HG03432 (cell line): Measurements from ENCODE around the gene SEC11A.

Source experiments
- ATAC-seq: cut with Tn5 transposase; IDR thresholded peaks from one replicate; pipeline ENCODE4 v1.9.1; 2021; ENCODE audit warnings: mild to moderate bottlenecking, moderate library complexity; ENCODE audit not compliant: unreplicated experiment

Gene SEC11A

DNA sequence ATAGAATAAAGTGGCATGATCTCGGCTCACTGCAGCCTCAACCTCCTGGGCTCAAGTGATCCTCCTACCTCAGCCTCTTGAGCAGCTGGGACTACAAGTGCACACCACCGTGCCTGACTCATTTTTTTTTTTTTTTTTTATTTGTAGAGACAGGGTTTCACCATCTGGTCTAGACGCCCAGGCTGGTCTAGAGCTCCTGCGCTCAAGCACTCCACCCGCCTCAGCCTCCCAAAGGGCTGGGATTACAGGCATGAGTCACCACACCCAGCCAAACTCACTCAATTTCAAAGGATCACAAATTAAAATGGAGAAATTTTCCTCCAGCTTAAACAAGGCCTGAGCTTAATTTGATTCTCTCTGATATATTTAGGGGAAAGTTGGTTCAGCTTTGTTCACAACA lies 30.6 kb downstream of the SEC11A start:
- no peak for ATAC-seq

DNA sequence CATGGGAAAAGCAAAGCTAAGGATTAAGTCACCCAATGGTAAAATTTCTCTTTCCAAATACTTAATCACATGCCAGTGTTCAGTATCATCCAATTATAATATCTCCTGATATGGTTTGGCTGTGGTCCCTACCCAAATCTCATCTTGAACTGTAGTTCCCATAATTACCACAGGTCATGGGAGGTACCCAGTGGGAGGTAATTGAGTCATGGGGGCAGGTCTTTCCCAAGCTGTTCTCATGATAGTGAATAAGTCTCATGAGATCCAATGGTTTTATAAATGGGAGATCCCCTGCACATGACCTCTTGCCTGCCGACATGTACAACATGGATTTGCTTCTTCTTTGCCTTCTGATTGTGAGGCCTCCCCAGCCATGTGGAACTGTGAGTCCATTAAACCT lies 31.8 kb downstream of the SEC11A start:
- no peak for ATAC-seq

- ATAC-seq, result peak; percentile 79
Measured at GRCh38 chr15:84681831-84682230, 34.1 kb downstream of the SEC11A start.

DNA sequence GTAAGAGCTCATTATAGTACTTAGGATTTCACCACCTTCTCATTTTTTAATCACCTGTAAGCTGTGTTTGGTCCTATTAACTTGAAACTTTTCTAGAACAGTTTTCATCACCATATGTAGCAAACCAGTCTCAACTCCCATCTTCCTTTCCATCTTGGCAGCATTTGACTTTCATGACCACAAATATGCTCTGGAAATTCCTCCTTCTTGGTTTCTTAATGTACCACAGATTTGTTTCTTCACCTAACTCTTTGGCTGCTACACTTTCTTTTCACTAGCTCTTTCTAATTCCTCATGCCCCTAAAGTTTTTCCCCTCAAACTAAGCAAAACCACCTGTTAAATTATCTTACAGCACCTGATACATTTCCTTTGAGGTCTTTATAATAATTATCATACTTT lies 44.7 kb downstream of the SEC11A start:
- no peak for ATAC-seq

DNA sequence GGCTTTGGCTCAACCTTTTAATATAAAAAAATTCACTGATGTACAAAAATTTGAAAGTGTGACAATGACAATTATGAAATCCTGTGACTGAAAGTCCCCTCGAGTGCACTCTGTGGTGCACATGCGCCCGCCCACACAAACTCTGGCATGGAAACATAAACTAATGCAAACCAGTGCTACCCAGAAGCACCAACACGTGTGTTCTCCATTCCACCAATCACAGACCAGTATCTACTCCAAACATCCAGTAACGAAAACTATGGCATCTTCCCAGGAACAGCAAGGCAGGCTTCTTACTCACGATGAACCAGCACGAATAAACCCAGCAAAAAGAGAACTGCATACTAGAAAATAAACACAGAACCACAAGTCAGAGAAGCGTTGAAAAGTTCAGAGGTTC lies 46.2 kb downstream of the SEC11A start:
- ATAC-seq, result no peak

DNA sequence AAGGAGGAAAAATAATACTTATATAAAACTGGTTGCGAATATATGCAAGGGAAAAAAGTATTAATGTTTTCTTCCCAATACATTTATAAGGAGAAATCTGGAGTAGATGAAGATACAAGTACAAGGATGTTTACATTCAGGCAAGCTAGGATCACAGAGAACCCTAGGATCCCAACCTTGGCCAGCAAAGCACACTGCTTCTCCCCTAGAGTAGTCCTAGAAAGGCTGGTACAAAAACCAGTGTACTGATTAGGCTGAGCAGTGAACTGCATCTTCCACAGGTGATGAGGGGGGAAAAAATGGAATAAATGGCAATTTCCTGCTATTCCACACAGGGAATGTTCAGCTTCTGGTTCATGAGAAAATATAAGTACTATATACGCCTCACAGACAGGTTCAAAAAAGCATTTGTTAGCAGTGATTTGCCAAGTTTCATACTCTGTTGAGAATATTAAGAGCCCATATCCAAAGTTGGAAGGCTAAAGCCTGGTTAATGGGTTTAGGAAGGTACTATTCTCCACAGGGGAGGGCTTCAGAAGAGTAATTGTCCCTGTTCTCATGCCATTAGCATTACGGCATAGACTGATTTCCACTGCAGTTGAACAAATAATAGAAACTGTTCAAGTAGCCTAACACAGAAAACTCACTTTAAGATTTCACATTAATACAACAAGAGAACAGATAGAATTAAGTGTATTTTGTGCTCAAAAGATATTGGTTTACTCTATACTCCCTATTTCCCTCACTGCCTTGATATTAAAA lies 47.5 kb downstream of the SEC11A start:
- ATAC-seq, result no peak

DNA sequence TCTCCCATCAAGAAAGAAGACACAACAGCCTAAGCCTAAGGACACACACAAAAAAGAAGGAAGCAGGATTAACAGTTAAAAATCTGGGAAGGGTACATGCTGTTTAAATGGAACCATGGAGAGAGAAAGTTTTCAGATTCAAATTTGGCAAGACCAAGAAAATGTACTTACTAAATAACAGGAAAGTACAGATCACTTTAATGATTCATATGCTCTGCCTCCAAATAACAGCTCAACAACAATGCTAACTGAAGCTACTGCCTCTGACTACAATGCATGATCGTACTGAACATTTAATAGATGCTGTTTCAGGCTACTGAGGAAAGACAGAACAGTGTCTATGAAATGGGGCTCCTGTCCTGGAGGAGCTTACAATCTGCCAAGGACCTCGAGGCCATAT lies 49.6 kb downstream of the SEC11A start:
- no peak for ATAC-seq

DNA sequence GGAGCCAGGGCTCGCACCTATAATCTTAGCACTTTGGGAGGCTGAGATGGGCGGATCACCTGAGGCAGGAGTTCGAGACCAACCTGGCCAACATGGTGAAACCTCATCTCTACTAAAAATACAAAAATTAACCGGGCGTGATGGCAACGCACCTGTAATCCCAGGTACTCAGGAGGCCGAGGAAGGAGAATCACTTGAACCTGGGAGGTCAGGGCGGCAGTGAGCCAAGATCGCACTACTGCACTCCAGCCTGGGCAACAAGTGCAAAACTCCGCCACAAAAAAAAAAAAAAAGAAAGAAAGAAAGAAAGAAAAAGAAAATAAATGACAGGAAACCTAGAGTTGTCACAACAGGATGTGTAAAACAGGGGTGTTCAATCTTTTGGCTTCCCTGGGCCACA lies 54.9 kb downstream of the SEC11A start:
- no peak for ATAC-seq

DNA sequence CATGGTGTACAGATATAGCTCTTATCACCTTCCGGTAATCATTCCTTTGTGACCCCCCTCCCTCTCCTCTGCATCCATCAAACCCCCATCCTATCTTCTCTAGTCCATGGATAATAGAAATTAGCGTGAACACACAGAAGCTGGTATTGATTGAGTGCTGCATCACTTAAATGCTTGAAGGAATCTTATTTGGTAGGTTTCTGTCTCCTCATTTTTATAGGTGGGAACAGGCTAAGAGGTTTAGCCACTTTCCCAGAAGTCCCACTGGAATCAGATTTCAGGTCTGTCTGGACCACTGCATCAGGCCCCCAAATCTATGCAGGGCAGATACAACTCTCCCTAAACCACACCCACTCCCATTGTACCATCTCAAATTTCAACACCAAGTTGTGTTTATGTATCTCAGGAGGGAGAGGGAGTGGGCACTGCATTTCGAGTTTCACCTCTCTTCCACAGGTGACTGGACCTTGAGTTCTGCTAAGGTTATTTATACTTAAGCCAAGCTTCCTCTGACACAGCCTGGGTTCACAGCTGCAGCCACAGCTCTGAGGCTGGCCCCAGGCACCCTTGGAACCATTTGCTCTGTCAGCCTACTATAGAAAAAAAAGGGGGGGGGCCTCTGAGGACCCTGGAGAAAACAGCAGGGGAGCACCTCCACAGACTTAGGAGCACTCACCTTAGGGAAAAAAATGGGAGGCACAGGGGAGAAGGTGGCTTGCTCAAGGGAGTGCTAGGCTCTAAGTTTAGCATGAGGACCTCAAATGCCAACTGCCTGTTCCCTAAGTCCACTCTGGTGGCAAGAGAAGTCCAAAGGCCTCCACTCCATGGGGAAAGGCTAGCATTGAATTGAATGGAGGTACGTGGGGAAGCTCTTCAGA lies 55.8 kb downstream of the SEC11A start:
- no peak for ATAC-seq

GRCh38 chr15:84658788-84659411 lies 57.0 kb downstream of the SEC11A start:
- ATAC-seq, result no peak

DNA sequence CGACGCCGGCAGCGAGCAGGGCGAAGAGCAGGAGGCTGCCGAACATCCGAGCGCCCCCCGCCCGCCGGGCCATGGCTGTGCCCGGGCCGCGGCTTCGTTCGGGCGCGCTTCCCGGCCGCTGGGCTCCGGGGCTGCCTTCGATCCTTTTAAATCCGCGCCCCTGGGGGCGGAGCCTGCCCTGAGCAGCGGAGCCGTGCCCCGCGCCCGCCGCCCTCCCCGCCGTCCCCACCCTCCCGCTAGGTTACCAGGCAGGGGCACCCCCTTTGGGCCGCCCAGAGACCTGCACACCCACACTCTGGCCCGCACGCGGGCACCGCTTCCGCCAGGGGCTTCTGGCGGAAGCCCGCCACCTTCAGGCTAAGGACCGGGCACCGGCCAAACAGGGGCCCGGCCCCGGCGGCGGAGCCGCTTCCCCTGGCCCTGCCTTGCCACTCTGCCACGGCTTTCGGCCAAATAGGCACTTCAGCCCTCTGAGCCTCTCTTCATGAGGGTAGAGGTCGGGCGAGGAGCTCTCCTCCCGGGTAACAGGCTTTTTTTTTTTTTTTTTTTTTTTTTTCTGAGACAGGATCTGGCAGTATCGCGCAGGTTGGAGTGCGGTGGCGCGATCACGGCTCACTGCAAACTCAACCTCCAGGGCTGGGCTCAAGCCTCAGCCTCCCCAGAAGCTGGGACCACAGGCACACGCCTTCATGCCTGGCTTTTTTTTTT lies 57.7 kb downstream of the SEC11A start, which contains the start of gene NMB:
Gene NMB (minus strand): TSS at position 120 of the 708 bp plus-strand sequence. CDS start 47 bp downstream, at position 73.
- peak; percentile 68 for ATAC-seq

GRCh38 chr15:84657748-84658079 lies 58.2 kb downstream of the SEC11A start:
- ATAC-seq, result no peak

GRCh38 chr15:84656972-84657371 lies 59.0 kb downstream of the SEC11A start:
- ATAC-seq, result no peak

GRCh38 chr15:84654689-84655453 lies 61.1 kb downstream of the SEC11A start:
- peak; percentile 36 for ATAC-seq

GRCh38 chr15:84653910-84654688 lies 61.8 kb downstream of the SEC11A start, which contains the start of gene WDR73:
TSS of gene WDR73 (minus strand) at chr15:84654283. CDS start at chr15:84654274, 9 bp downstream.
- ATAC-seq, result peak; percentile 85

DNA sequence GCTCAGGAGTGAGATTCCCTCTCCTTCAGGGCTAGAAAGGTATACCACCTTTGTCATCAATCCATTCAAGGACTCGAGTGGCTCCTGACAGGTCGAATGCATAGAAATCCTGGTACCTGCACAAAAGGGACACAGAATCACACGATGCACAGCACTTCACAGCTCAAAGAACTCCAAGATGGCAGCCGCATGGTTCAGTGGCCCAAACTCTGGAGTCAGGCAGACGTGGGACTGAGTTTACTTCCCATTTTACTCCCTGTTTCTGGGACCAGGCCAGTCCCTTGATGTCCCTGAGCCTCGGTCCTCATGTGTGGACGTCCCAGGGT lies 62.4 kb downstream of the SEC11A start:
- no peak for ATAC-seq

GRCh38 chr15:84649706-84650105 lies 66.2 kb downstream of the SEC11A start:
- ATAC-seq, result no peak

DNA sequence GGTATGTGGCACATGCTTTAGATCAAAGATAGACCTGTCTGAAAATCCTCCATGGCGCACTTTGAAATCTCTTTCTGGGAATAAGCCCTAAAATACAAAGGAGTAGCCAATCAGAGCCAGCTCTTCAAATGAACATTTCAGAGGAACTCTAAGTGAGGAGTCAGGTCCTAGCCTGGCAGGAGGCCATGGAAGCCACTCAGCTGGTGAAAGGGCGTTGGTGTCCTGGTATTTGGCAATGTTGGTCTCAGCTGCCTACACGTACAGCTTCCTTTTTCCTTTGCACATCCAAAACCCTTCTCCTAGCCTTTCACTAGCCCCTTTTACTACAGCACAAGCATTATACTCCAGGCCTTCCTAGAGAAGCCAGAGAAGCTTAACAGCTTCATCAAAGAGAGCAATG lies 67.4 kb downstream of the SEC11A start:
- ATAC-seq, result no peak

DNA sequence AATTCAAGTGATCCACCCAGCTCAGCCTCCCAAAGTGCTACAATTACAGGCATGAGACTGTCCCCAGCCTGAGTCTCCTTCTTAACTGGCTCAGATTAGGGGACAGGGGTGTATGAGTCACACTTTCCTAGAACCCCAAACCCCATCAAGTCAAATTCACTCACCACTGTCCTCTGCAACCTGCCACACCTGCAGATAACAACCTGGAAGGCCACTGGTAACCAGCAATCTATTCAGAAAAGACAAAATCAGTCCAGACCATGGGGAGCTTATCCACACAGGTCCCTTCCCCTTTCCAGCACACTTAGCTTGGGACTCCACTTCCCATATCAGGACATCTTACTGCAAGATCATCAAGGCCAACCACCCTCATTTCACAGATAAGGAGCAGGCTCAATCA lies 68.2 kb downstream of the SEC11A start:
- ATAC-seq, result no peak

GRCh38 chr15:84645997-84646396 lies 69.9 kb downstream of the SEC11A start:
- ATAC-seq, result no peak
